HCT116 (cell line): ENCODE data around the gene SLC25A51. TPM values are rescaled to one million over a fixed set of nuclear protein-coding genes. Genes with fewer than 3 reads are reported as not detected.

Experiments
- ATAC-seq: fragments of 200-7000 bp; cut with Tn5 transposase; 2 replicates; pipeline ENCODE4 v1.9.1; 2020; ENCODE audit warnings: mild to moderate bottlenecking, moderate library complexity
- BruUV-seq: library from RNA; stranded (reverse); fragments of 400-500 nt; replicated peaks from 2 replicates; lab custom pipeline; 2021; lab: Mats Ljungman, UMichigan
- CTCF ChIA-PET: fragments of 300-600 bp; sonication (Branson Sonifier 250); formaldehyde crosslinking; loops from one replicate; lab custom pipeline; 2021; ENCODE audit warnings: antibody characterized with exemption; lab: Charles Lee
- POLR2A ChIA-PET: fragments of 300-600, 350-600 bp; sonication (Branson Sonifier 250); formaldehyde crosslinking; loops from one replicate; lab custom pipeline; 2021; ENCODE audit warnings: antibody characterized with exemption; lab: Charles Lee
- RAD21 ChIA-PET, 2 experiments: fragments of 300-600 bp; sonication (Branson Sonifier 250); formaldehyde crosslinking; loops; one replicate each; lab custom pipeline; 2023; ENCODE audit warnings: low total read pairs in 2 of 2; ENCODE audit not compliant: uncharacterized antibody in 2 of 2, unreplicated experiment in 2 of 2, low non-redundant PET in 1 of 2; lab: Charles Lee
- DNase-seq: peaks from one replicate; pipeline ENCODE4 v3.0.0-alpha.2; 2010; ENCODE audit warnings: low read depth, low spot score
- H2AFZ ChIP-seq: fragments of 200-600 bp; shearing (Covaris generic), sonication (generic); 2 replicates; pipeline ENCODE4 v1.6.1; 2017; ENCODE audit warnings: low read depth, mixed run types, mixed read lengths, antibody characterized with exemption, low read length; ENCODE audit not compliant: poor library complexity, severe bottlenecking
- H3K27ac ChIP-seq: 2 replicates; pipeline ENCODE4 v1.5.1; 2012; ENCODE audit warnings: low read depth, low read length
- H3K27me3 ChIP-seq: fragments of 200-600 bp; sonication (generic); 2 replicates; pipeline ENCODE4 v1.6.1; 2016; ENCODE audit warnings: mixed run types, low read length, mixed read lengths; ENCODE audit not compliant: insufficient read depth
- H3K36me3 ChIP-seq, 2 experiments: fragments of 200-500 bp in 1 of 2; fragments of 200-600 bp in 1 of 2; sonication (Bioruptor generic) in 1 of 2; sonication (generic) in 1 of 2; 2 replicates each; pipeline versions ENCODE4 v1.5.1 to v1.6.1; 2014 to 2016; ENCODE audit warnings: low read length in 2 of 2, inconsistent platforms in 1 of 2, mixed read lengths in 1 of 2, mixed run types in 1 of 2; ENCODE audit not compliant: insufficient read depth in 2 of 2, control insufficient read depth in 1 of 2
- H3K4me1 ChIP-seq, 2 experiments: fragments of 200-600 bp in 1 of 2; sonication (generic) in 1 of 2; 2 replicates each; pipeline versions ENCODE4 v1.5.1 to v1.6.1; 2012 to 2017; ENCODE audit warnings: low read length in 2 of 2, inconsistent platforms in 1 of 2, mild to moderate bottlenecking in 1 of 2, mixed read lengths in 1 of 2, mixed run types in 1 of 2, moderate library complexity in 1 of 2; ENCODE audit not compliant: insufficient read depth in 2 of 2, control insufficient read depth in 1 of 2
- H3K4me2 ChIP-seq: fragments of 200-600 bp; sonication (generic); 2 replicates; pipeline ENCODE4 v1.6.1; 2017; ENCODE audit warnings: mixed run types, low read length, mixed read lengths
- H3K4me3 ChIP-seq, 2 experiments: fragments of 200-600 bp in 1 of 2; sonication (generic) in 1 of 2; replicated peaks in 1 of 2; 2 replicates each; pipeline ENCODE4 v1.5.1; 2011 to 2016; ENCODE audit warnings: low read length in 2 of 2, control low read depth in 1 of 2, low read depth in 1 of 2, mild to moderate bottlenecking in 1 of 2, mixed read lengths in 1 of 2, mixed run types in 1 of 2
- H3K79me2 ChIP-seq: fragments of 200-600 bp; sonication (generic); 2 replicates; pipeline ENCODE4 v1.6.1; 2017; ENCODE audit warnings: mild to moderate bottlenecking, mixed run types, low read length, moderate library complexity, mixed read lengths; ENCODE audit not compliant: insufficient read depth
- H3K9ac ChIP-seq: fragments of 200-600 bp; sonication (generic); 2 replicates; pipeline ENCODE4 v1.6.1; 2016; ENCODE audit warnings: low read length, mixed read lengths
- H3K9me2 ChIP-seq: fragments of 200-600 bp; sonication (generic), shearing (Covaris generic); 2 replicates; pipeline ENCODE4 v1.6.1; 2017; ENCODE audit warnings: mixed run types, mild to moderate bottlenecking, moderate library complexity; ENCODE audit not compliant: insufficient read depth
- H3K9me3 ChIP-seq, 2 experiments: fragments of 200-500 bp in 1 of 2; fragments of 200-600 bp in 1 of 2; sonication (Bioruptor generic) in 1 of 2; sonication (generic) in 1 of 2; 2 replicates each; pipeline ENCODE4 v1.6.1; 2014 to 2017; ENCODE audit warnings: low read length in 2 of 2, mixed read lengths in 2 of 2, inconsistent platforms in 1 of 2, low read depth in 1 of 2, mild to moderate bottlenecking in 1 of 2, mixed run types in 1 of 2, moderate library complexity in 1 of 2; ENCODE audit not compliant: control insufficient read depth in 1 of 2, insufficient read depth in 1 of 2
- H4K20me1 ChIP-seq: fragments of 200-600 bp; sonication (generic), shearing (Covaris generic); 2 replicates; pipeline ENCODE4 v1.6.1; 2017; ENCODE audit warnings: mixed run types, mild to moderate bottlenecking, moderate library complexity; ENCODE audit not compliant: insufficient read depth
- CEBPB ChIP-seq: IDR thresholded peaks from 2 replicates; pipeline ENCODE4 v1.6.1; 2012; ENCODE audit warnings: low read depth
- CTCF ChIP-seq, 3 experiments: fragments of 200-600 bp in 1 of 3; sonication (generic) in 1 of 3; IDR thresholded peaks in 2 of 3; conservative IDR thresholded peaks in 1 of 3; 2 replicates each; pipeline ENCODE4 v1.5.1; 2012 to 2017; ENCODE audit warnings: low read depth in 2 of 3, low read length in 2 of 3, antibody characterized with exemption in 1 of 3, borderline replicate concordance in 1 of 3, control low read depth in 1 of 3, mild to moderate bottlenecking in 1 of 3, mixed read lengths in 1 of 3, mixed run types in 1 of 3, moderate library complexity in 1 of 3; ENCODE audit not compliant: insufficient read depth in 1 of 3
- EZH2 ChIP-seq: fragments of 200-600 bp; sonication (generic); IDR thresholded peaks from 2 replicates; pipeline ENCODE4 v1.6.1; 2017; ENCODE audit warnings: antibody characterized with exemption, mixed run types
- EZH2phosphoT487 ChIP-seq: fragments of 200-600 bp; IDR thresholded peaks from 2 replicates; pipeline ENCODE4 v1.6.1; 2018; ENCODE audit warnings: antibody characterized with exemption, borderline replicate concordance
- FOSL1 ChIP-seq: IDR thresholded peaks from 2 replicates; pipeline ENCODE4 v1.6.1; 2012; ENCODE audit warnings: low read depth
- POLR2A ChIP-seq: IDR thresholded peaks from 2 replicates; pipeline ENCODE4 v1.7.0; 2011; ENCODE audit warnings: borderline replicate concordance; ENCODE audit not compliant: insufficient read depth, insufficient read length; ENCODE audit errors: extremely low read depth
- POLR2AphosphoS5 ChIP-seq: IDR thresholded peaks from 2 replicates; pipeline ENCODE4 v1.6.1; 2011; ENCODE audit warnings: mild to moderate bottlenecking, low read depth, low read length, moderate library complexity
- RAD21 ChIP-seq: IDR thresholded peaks from 2 replicates; pipeline ENCODE4 v1.6.1; 2012; ENCODE audit warnings: low read depth, mild to moderate bottlenecking
- TCF7L2 ChIP-seq: IDR thresholded peaks from 2 replicates; pipeline ENCODE4 v1.7.0; 2011; ENCODE audit warnings: borderline replicate concordance, inconsistent platforms; ENCODE audit not compliant: insufficient read depth, insufficient read length; ENCODE audit errors: extremely low read depth
- ZBTB33 ChIP-seq: IDR thresholded peaks from 2 replicates; pipeline ENCODE4 v1.6.1; 2011; ENCODE audit warnings: mild to moderate bottlenecking, low read length, moderate library complexity; ENCODE audit not compliant: insufficient replicate concordance; ENCODE audit errors: extremely low read depth
- ZNF274 ChIP-seq: fragments of 200-500 bp; sonication (Bioruptor generic); IDR thresholded peaks from 2 replicates; pipeline ENCODE4 v1.6.1; 2014; ENCODE audit warnings: mild to moderate bottlenecking, low read depth, low read length, inconsistent platforms
- intact Hi-C: fragments of 100-400 bp; cut with micrococcal nuclease; formaldehyde crosslinking; loops from 2 replicates; pipeline ENCODE4 v1.10.0; 2022
- total RNA-seq: library from RNA; stranded (reverse); gene quantifications from one replicate; pipeline ENCODE4 v1.2.1, GENCODE V29; 2021; ENCODE audit not compliant: unreplicated experiment

SLC25A51 gene
- total RNA-seq, 1 experiment from 2014 or later, result 27.3 TPM

DNA sequence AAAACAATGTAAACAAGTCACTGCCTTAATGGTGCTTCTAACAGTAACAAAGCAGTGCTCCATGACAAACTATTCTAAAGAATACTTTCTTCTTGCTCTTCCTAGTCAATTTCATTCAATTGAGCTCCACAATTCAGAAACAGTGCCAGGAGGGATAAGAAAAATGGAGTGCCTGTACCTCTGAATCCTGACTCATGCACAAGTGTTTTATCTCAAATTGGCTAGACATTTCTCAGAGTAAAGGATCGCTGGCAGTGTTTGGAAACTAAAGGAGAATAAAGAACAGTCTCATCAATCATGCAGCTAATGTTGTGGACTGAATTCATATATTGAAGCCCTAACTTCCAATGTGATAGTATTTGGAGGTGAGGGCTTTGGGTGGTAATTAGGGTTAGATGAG, 27.6 kb downstream of the SLC25A51 start:
- ATAC-seq (no peak), DNase-seq (no peak)
- CTCF ChIA-PET, result no interaction called here
- peaks cover 0 to 13% of the 10 kb centered on the region in 2 experiments; a peak in 2 of 4 replicates for H3K36me3 ChIP-seq
- no peaks in the 10 kb centered on the region for H3K9me2 ChIP-seq
- H3K27ac ChIP-seq, result no peak overlapping the region
- no peak for TF ChIP-seq EZH2
- no peak for TF ChIP-seq CEBPB
- TF ChIP-seq ZNF274, result no peak
- no peak for TF ChIP-seq ZBTB33
- TF ChIP-seq POLR2AphosphoS5, result no peak
- no peak for TF ChIP-seq FOSL1
- no peak for TF ChIP-seq EZH2phosphoT487
- TF ChIP-seq POLR2A, result no peak
- no peak for TF ChIP-seq RAD21
- TF ChIP-seq TCF7L2, result no peak
- TF ChIP-seq CTCF (IDR thresholded peaks at IDR 0.05 in 2 of 3, conservative IDR thresholded peaks at IDR 0.05 in 1 of 3; ENCODE audit: borderline replicate concordance in 1 of 3, insufficient read depth in 1 of 3, low read depth in 2 of 3, low read length in 2 of 3), result no peak
- no peaks in the 10 kb centered on the region for H3K4me1 ChIP-seq
- peaks cover 11 to 14% of the 10 kb centered on the region in 2 experiments; a peak in 2 of 4 replicates for H3K9me3 ChIP-seq
- POLR2A ChIA-PET, result no interaction called here
- H3K79me2 ChIP-seq, result no peaks in the 10 kb centered on the region
- H2AFZ ChIP-seq, result no peak overlapping the region
- intact Hi-C loops, result no loop called here
- H3K9ac ChIP-seq, result no peak overlapping the region
- H4K20me1 ChIP-seq, result no peaks in the 10 kb centered on the region
- H3K4me3 ChIP-seq, result no peak overlapping the region
- H3K27me3 ChIP-seq, result no peaks in the 10 kb centered on the region
- no peak overlapping the region for H3K4me2 ChIP-seq
- no TSS peak for BruUV-seq
- RAD21 ChIA-PET, result no interaction called here
